AG04449 (cell line): ENCODE data around the gene IGSF5.

Experiments
- CTCF ChIA-PET: fragments of 350-600 bp; formaldehyde crosslinking; extraction: SDS; loops from one replicate; lab custom pipeline; 2021; ENCODE audit warnings: antibody characterized with exemption; lab: Yijun Ruan, JAX
- POLR2A ChIA-PET: fragments of 400-600, 350-600 bp; formaldehyde crosslinking; extraction: SDS; loops from one replicate; lab custom pipeline; 2020; ENCODE audit warnings: antibody characterized with exemption, inconsistent platforms; lab: Yijun Ruan, JAX
- DNase-seq: peaks from one replicate; pipeline ENCODE4 v3.0.0-alpha.2; 2010; ENCODE audit warnings: low read depth, low spot score
- H3K4me3 ChIP-seq: 2 replicates; pipeline ENCODE4 v1.5.1; 2011; ENCODE audit warnings: low read depth, mild to moderate bottlenecking, control low read depth, low read length
- CTCF ChIP-seq: IDR thresholded peaks from one replicate; pipeline ENCODE4 v1.5.1; 2011; ENCODE audit warnings: mild to moderate bottlenecking, moderate library complexity, low read length, control low read depth, inconsistent platforms; ENCODE audit not compliant: insufficient read depth; ENCODE audit errors: missing control alignments

The IGSF5 gene

GRCh38 chr21:39842741-39843459 lies 97.9 kb downstream of the IGSF5 start:
- ChIA-PET CTCF (no interaction called here), POLR2A (no interaction called here)
- TF ChIP-seq CTCF, result no peak
- H3K4me3 ChIP-seq, result no peak overlapping the region
- no peak for DNase-seq

- ChIA-PET CTCF (no interaction called here), POLR2A (no interaction called here)
- no peak for TF ChIP-seq CTCF
- no peak for DNase-seq
- H3K4me3 ChIP-seq, result no peak overlapping the region
These were observed 98.5 kb downstream of the IGSF5 start for GRCh38 chr21:39843483-39843882.

- ChIA-PET CTCF (no interaction called here), POLR2A (no interaction called here)
- no peak overlapping the region for H3K4me3 ChIP-seq
- DNase-seq, result no peak
- no peak for TF ChIP-seq CTCF
These were observed 98.9 kb downstream of the IGSF5 start for GRCh38 chr21:39843916-39844315.

- ChIA-PET POLR2A (no interaction called here), CTCF (no interaction called here)
- DNase-seq, result no peak
- no peak overlapping the region for H3K4me3 ChIP-seq
- no peak for TF ChIP-seq CTCF
These were observed 100.7 kb downstream of the IGSF5 start for GRCh38 chr21:39845571-39846130.

GRCh38 chr21:39847877-39848276 lies 102.9 kb downstream of the IGSF5 start:
- H3K4me3 ChIP-seq, result no peak overlapping the region
- no peak for TF ChIP-seq CTCF
- POLR2A ChIA-PET, result no interaction called here
- CTCF ChIA-PET, result no interaction called here
- no peak for DNase-seq

GRCh38 chr21:39849014-39849655 lies 104.2 kb downstream of the IGSF5 start:
- POLR2A ChIA-PET, result no interaction called here
- no peak for TF ChIP-seq CTCF
- CTCF ChIA-PET, result no interaction called here
- no peak overlapping the region for H3K4me3 ChIP-seq
- no peak for DNase-seq
